ENCODE results near the gene MRPL4. TPM values are rescaled to one million over a fixed set of nuclear protein-coding genes. Genes with fewer than 3 reads are reported as not detected.

The MRPL4 gene
- polyA plus RNA-seq, 1 of the 3 experiments (the other 2 are of a cell fraction): 110 TPM

- Histone ChIP-seq H3K27ac (ENCODE audit: low read depth in 2 of 2, low read length in 1 of 2) (no peak overlapping the region), H3K9ac (no peak overlapping the region), H4K20me1 (ENCODE audit: insufficient read depth) (no peaks in the 10 kb centered on the region), H3K9me3 (no peaks in the 10 kb centered on the region), H2AFZ (ENCODE audit: low read depth) (no peak overlapping the region), H3K4me3 (ENCODE audit: low read depth in 2 of 2, low read length in 1 of 2) (no peak overlapping the region), H3K4me1 (ENCODE audit: control insufficient read depth in 1 of 2, insufficient read depth in 2 of 2, low read depth in 1 of 2, low read length in 1 of 2) (no peaks in the 10 kb centered on the region; a peak in 1 of 4 replicates), H3K9me2 (no peaks in the 10 kb centered on the region), H3K27me3 (ENCODE audit: insufficient read depth) (no peaks in the 10 kb centered on the region), H3F3A (replicated peaks; ENCODE audit: insufficient read depth) (no peaks in the 10 kb centered on the region), H3K4me2 (no peak overlapping the region), H3K36me3 (replicated peaks in 1 of 2; ENCODE audit: control insufficient read depth in 1 of 2, insufficient read depth in 2 of 2, low read length in 1 of 2) (no peaks in the 10 kb centered on the region), H3K79me2 (ENCODE audit: insufficient read depth) (no peaks in the 10 kb centered on the region)
- ChIA-PET CTCF (interaction anchor here (0.6 to 1.1 kb wide), 2 partner anchors 11 to 30 kb away, joined by 3 read pairs; no protein-coding TSS in a partner anchor), POLR2A (no interaction called here)
- no peak for DNase-seq
- TF ChIP-seq YY1 (IDR thresholded peaks at IDR 0.05; ENCODE audit: low read depth): no peak
- TF ChIP-seq REST (IDR thresholded peaks at IDR 0.05; ENCODE audit: low read depth, low read length): no peak
- no peak for TF ChIP-seq RXRA (IDR thresholded peaks at IDR 0.05; ENCODE audit: borderline replicate concordance, low read depth)
- TF ChIP-seq NFIC (IDR thresholded peaks at IDR 0.05; ENCODE audit: borderline replicate concordance): no peak
- no peak for TF ChIP-seq RAD21 (IDR thresholded peaks at IDR 0.05; ENCODE audit: low read length)
- no peak for TF ChIP-seq CTCF (IDR thresholded peaks at IDR 0.05)
- TF ChIP-seq RCOR1 (IDR thresholded peaks at IDR 0.05; ENCODE audit: low read length): no peak
- TF ChIP-seq TEAD4 (IDR thresholded peaks at IDR 0.05; ENCODE audit: borderline replicate concordance, insufficient read depth): no peak
- no peak for TF ChIP-seq GATA2 (CRISPR knock-in tag; IDR thresholded peaks at IDR 0.05)
- no peak for TF ChIP-seq RFX5 (IDR thresholded peaks at IDR 0.05; ENCODE audit: low read length)
- TF ChIP-seq SIN3A (IDR thresholded peaks at IDR 0.05; ENCODE audit: borderline replicate concordance, low read depth, low read length): no peak
- no peak for TF ChIP-seq MAX (IDR thresholded peaks at IDR 0.05; ENCODE audit: low read depth)
- WGBS (ENCODE audit: low lambda C conversion rate): 86% methylated on average over 4 of the region's 7 CpGs
These were observed 31.3 kb upstream of the MRPL4 start for GRCh38 chr19:10220695-10221094.
